SK-N-SH treated with all-trans-retinoic acid at 6 μM for 48 hours (cell line): Measurements from ENCODE around the gene KRT71.

Source experiments
- CSRNP3 ChIP-seq: fragments of 250-450 bp; sonication (Bioruptor Pico); IDR thresholded peaks from 2 replicates; pipeline ENCODE4 v1.5.1; 2021; ENCODE audit warnings: mild to moderate bottlenecking, moderate library complexity
- PATZ1 ChIP-seq: fragments of 250-450 bp; sonication (Bioruptor Pico); IDR thresholded peaks from 2 replicates; pipeline ENCODE4 v1.8.0; 2020; ENCODE audit warnings: mild to moderate bottlenecking, moderate library complexity, borderline replicate concordance
- RARB ChIP-seq: fragments of 250-450 bp; sonication (Bioruptor Pico); IDR thresholded peaks from 2 replicates; pipeline ENCODE4 v1.8.0; 2021; ENCODE audit warnings: mild to moderate bottlenecking, moderate library complexity
- TSHZ2 ChIP-seq: fragments of 250-450 bp; sonication (Bioruptor Pico); IDR thresholded peaks from 2 replicates; pipeline ENCODE4 v1.5.0; 2020; ENCODE audit warnings: mild to moderate bottlenecking, moderate library complexity
- ZC3H10 ChIP-seq: fragments of 250-450 bp; sonication (Bioruptor Pico); IDR thresholded peaks from 2 replicates; pipeline ENCODE4 v1.5.1; 2021; ENCODE audit warnings: mild to moderate bottlenecking, moderate library complexity
- ZFP3 ChIP-seq: fragments of 250-450 bp; sonication (Bioruptor Pico); IDR thresholded peaks from 2 replicates; pipeline ENCODE4 v1.5.0; 2020; ENCODE audit warnings: mild to moderate bottlenecking, moderate library complexity
- ZFP30 ChIP-seq: fragments of 450-650 bp; formaldehyde crosslinking; IDR thresholded peaks from 2 replicates; pipeline ENCODE4 v1.5.0; 2022; ENCODE audit warnings: mild to moderate bottlenecking, moderate library complexity
- ZNF565 ChIP-seq: fragments of 450-650 bp; formaldehyde crosslinking; conservative IDR thresholded peaks from 2 replicates; pipeline ENCODE4 v1.5.0; 2020; ENCODE audit warnings: low read depth, mild to moderate bottlenecking, moderate library complexity
- ZNF8 ChIP-seq: fragments of 450-650 bp; formaldehyde crosslinking; IDR thresholded peaks from 2 replicates; pipeline ENCODE4 v1.5.0; 2020; ENCODE audit warnings: mild to moderate bottlenecking, moderate library complexity

- no peak for TF ChIP-seq ZNF565 (CRISPR knock-in tag)
- TF ChIP-seq ZNF8 (CRISPR knock-in tag): no peak
- no peak for TF ChIP-seq TSHZ2 (CRISPR knock-in tag)
- no peak for TF ChIP-seq CSRNP3 (CRISPR knock-in tag)
- TF ChIP-seq RARB (CRISPR knock-in tag): no peak
- TF ChIP-seq ZFP30 (CRISPR knock-in tag): no peak
- no peak for TF ChIP-seq ZFP3 (CRISPR knock-in tag)
- no peak for TF ChIP-seq PATZ1 (CRISPR knock-in tag)
- no peak for TF ChIP-seq ZC3H10 (CRISPR knock-in tag)
Observed at GRCh38 chr12:52526511-52526951, 26.4 kb downstream of the KRT71 start.
